ENCODE measurements around the gene CYB5R2.

Gene CYB5R2

DNA sequence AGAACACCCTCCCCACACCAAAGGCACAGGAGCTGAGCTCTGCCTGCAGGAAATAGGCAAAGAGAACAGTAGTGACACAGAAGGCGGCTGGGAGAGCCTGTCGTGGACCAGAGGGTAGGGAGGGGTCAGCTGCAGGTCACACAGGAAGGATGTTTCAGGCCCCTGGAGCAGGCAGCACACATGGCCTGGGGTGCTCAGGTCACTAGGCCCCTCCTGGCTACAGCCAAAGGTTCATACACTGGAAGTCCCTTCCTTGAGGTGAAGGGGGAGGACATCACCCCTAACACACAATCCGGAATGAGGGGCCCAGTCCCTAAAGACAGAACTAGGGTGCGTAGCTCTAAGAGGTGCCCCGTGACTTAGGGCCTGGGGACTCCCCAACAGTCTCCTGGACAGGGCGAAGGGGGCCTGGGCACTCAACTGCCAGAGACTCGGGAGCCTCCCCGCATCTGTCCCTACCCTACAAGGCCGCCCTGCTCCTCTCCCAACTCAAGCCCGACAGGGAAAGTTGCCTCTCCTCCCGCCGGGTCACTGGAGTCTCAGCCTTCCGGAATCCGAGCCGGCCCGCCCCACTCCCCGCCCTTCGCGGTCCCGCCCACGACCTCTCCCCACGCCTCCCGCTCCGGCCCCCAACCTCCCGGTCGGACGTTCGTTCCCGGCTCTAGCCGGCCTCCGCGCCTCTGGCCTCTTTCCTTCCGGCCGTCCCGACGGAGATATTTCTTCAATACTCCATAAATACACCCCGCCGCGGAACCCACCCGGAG is at the start of gene CYB5R2:
Gene CYB5R2 (minus strand): TSS at position 541 of the 764 bp plus-strand sequence. CDS start 675 bp downstream, outside the sequence.
- no peak for ATAC-seq
- peak; percentile 27 for DNase-seq

GRCh38 chr11:7714786-7715185 is 41.5 kb upstream of the CYB5R2 start:
- DNase-seq: no peak
- ATAC-seq: no peak

GRCh38 chr11:7706377-7706776 is 33.1 kb upstream of the CYB5R2 start, which contains the start of gene OVCH2:
TSS of gene OVCH2 (minus strand) at chr11:7706477. CDS start at chr11:7706394, 83 bp downstream.
- ATAC-seq (no peak), DNase-seq (no peak)

DNA sequence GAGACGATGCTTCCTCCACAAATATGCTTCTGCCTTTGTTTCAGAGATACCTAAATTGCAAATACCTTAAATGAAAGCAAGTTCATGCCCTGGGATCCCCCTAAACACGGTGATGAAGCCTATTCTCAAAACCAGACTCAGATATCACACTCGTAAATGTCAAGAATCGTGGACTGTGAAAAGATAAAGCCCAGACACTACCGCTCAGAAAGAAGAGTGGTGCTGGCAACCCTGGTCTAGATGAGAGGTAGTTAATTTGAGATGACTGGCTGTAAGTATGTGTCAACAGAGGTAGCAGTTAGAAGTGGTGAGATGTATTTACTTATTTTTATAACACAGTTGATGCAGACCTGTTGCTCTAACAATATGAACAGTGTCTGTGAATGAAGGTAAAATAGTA is 30.4 kb upstream of the CYB5R2 start:
- no peak for DNase-seq
- no peak for ATAC-seq

- ATAC-seq (peak; percentile 77), DNase-seq (no peak)
These were observed 23.1 kb upstream of the CYB5R2 start for GRCh38 chr11:7696424-7696823.

DNA sequence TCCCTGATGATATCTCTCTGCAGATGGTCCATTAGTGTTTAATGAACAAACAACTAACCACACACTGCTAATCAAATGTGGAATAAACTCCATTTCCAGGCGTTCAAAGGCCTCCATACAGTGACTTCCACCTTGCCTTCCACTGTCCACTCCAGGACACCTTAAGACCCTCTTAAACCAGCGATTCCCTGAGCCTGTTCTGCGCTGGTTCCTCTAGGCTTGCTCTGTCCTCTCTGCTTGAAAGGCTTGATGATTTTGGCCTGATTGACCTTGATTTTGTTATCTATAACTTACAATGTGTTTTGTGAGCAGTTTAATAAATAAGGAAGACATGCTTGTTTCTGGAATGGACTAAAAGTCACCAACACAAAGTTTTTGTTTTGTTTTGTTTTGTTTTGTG is 20.9 kb upstream of the CYB5R2 start:
- DNase-seq (no peak), ATAC-seq (no peak)

GRCh38 chr11:7692426-7692825 is 19.1 kb upstream of the CYB5R2 start:
- DNase-seq (no peak), ATAC-seq (no peak)

DNA sequence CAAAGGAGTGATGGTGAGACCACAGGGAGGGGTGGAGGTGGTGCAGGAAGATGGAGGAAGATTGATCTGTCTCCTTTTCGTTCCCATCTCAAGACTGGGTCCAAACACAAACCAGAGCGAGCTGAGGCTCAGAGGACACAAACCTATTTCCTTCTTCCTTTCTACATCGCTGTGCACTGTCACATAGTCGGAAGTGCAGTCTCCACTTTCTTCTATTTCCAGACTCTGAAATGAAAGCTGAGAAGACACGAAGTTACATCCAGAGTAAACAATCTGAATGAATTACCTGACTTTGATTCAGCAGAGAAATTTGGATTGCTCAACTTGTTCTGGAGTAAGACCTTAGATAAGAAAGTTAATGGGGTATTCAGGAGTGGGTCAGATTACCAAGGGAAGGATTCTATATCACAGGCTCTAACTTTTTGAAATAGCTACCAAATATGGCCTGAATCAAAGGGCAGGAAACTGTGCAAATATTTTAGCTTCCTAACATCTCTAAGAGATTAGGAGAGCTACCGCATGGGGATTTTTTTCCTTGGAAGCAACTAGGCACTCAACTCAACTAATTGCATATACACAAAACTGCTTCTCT is 18.6 kb upstream of the CYB5R2 start:
- no peak for DNase-seq
- no peak for ATAC-seq

GRCh38 chr11:7690648-7691047 is 17.3 kb upstream of the CYB5R2 start:
- ATAC-seq (peak; percentile 64), DNase-seq (no peak)

DNA sequence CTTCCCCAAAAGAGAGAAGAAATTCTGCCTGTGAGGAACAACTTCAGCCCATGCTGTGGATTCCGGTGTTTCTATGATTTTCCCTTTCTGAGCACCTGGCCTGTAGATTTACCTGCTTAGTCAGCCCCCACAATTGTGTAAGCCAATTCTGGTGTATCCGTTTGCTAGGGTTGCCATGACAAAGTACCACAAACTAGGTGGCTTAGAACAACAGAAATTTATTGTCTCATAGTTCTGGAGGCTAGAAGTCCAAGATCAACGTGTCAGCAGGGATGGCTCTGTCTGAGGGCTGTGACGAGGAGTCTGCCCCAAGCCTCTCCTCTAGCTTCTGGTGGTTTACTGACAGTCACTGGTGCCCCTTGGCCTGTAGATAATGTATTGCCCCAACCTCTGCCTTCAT is 15.9 kb upstream of the CYB5R2 start:
- DNase-seq: no peak
- no peak for ATAC-seq

DNA sequence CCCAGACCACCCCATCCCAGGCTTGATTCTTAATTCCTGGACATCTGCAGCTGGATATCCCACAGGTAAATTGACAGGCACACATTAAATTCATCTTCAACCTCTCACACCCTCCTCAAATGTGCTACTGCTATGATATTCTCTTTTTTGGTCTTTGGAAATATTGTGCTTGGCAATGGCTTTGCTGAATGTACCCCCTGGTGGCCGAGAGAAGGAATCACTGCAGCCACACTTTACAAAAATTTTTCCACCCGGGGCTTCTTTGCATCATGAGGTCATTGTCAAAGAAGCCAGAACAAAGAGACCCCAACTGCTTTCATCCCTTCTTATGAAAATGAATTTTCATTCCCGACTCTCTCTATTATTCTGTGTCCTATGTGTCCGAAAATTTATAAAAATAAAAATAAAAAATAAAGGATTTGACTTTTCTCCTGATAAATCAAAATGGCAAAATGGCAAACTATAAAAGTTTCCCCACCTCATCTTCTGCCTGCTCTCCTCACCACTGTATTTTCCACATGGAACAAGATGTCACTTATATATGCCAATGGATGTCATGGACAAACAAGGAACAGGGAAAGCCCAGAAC is 15.0 kb upstream of the CYB5R2 start:
- DNase-seq (no peak), ATAC-seq (no peak)

GRCh38 chr11:7687386-7687785 is 14.1 kb upstream of the CYB5R2 start:
- no peak for ATAC-seq
- DNase-seq: no peak

DNA sequence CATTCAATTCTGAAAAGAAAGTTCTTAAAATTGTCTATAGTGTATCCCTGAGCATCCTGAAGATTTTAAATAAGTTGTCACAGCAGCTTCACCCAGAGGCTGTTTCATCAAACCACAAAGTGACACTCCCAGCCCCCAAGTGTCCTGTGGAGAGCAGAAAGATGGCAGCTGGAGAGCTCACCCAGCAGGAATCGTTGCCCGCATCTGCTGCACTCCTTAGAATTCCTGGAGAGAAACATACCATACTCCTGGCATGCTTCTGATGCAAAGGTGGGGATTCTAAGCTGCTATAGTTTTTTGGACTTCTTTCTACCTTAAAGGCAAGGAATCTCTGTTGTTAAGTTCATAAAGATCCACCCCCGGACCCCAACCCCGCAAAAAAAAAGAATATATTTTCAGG is 13.5 kb upstream of the CYB5R2 start:
- ATAC-seq: no peak
- DNase-seq: no peak

- ATAC-seq: no peak
- DNase-seq: no peak
These were observed 10.3 kb upstream of the CYB5R2 start for GRCh38 chr11:7683571-7683970.

DNA sequence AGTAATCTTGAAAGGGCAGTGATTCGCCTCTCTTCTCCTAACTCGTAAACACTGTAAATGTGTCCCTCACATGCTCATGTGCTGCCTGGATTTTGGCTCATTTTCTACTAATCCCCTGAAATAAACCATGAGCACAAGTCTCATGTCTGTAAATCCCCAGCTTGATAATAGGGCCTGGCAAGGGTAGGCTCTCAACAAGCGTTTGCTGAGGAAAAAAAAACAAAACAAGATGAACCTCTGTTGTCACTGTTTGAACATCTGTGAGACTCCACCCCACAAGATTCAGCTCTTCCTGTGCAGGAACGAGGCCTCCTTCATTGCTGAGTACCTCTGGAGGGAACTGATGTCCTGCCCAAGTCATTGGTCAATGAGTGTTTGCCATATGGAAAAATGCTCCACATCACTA is 4.5 kb upstream of the CYB5R2 start:
- ATAC-seq (no peak), DNase-seq (no peak)

GRCh38 chr11:7677071-7677470 is 3.8 kb upstream of the CYB5R2 start:
- ATAC-seq: no peak
- no peak for DNase-seq

GRCh38 chr11:7675631-7676030 is 2.3 kb upstream of the CYB5R2 start:
- ATAC-seq: no peak
- no peak for DNase-seq

DNA sequence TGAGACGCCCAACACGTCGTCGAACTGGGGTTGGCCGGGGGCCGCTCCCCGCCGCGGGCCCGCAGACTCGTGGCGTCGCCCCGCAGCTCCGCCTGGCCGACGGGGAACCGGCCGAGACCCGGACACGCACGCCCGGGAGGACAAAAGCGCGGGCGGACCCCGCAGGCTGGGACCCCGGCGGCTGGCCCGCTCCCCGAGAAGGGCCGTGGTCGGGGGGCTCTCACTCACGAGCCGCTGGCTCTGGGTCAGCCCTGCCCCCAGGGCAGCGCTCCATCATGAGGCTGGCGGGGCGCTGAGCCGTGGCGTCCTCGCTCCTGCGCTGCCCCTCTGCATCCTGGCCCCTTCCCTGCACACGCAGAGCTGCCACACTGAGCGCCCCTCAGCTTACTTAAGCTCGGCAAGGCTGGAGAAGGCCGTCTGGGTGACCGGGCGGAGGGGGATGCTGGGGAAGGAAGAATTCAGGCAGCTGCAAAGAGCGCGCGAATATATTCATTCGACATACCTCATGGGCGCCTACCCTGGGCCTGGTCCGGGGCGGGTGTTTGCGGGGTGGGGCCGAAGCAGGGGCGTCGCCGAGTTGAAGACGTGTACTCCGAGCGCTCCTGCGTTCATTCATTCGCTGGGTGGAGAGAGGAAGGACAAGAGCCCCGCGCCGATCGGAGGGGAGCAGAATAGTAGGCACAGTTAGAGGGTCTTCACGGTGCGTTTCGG is 579 bp upstream of the CYB5R2 start:
- ATAC-seq: peak; percentile 26
- peak; percentile 42 for DNase-seq

- DNase-seq: no peak
- peak; percentile 4 for ATAC-seq
These were observed 882 bp downstream of the CYB5R2 start for GRCh38 chr11:7672276-7672959.

- DNase-seq (peak; percentile 33), ATAC-seq (peak; percentile 74)
These were observed 1.7 kb downstream of the CYB5R2 start for GRCh38 chr11:7671347-7672215.

GRCh38 chr11:7670641-7671040 is 2.7 kb downstream of the CYB5R2 start:
- DNase-seq: no peak
- no peak for ATAC-seq
